Measurements from ENCODE around the gene PTGES3. TPM values are rescaled to one million over a fixed set of nuclear protein-coding genes. Genes with fewer than 3 reads are reported as not detected.

Gene PTGES3
- total and polyA plus RNA-seq, 2 of the 8 experiments (the other 6 are each of a cell fraction or from before 2014, with no cell fraction given) = 111 to 464 TPM

DNA sequence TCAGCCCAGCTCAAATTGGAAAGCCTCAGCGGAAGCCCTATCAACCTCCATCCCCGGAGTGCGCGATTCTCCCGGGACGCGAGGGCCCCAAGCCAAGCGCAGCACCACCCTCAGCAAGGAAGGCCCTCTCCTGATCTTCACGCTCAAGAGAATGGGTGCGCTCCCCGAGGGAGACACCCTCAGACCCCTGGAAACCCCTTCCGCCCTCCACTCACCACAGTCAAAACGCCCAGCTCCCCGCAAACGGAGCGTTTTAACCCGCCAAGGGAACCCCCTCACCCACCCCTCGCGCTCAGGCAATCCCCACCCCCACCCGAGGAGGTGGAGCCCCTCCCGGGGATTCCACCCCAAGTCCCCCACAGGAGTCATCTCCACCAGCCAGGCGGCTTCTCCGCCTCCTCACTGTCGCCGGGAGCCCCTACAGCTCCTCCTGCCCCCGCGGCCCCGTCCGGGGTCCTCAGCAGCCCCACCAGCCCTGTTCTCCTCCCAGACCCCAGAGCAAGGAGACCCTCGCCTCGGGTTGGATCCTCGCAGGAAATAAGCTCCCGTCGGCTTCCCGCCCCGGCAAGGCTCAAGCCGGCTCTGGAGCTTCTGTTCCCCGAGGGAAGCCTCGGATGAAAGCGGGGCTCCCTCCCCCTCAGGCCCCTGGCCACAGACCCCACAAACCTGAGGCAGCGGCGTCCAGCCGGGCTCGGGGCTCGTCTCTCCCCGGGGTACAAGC, 58.5 kb downstream of the PTGES3 start:
- no peak overlapping the region for H3K4ac ChIP-seq (replicated peaks; ENCODE audit: insufficient read length, low read depth, low read length)
- H2BK12ac ChIP-seq (ENCODE audit: low read depth, low read length) = no peak overlapping the region
- H3K23me2 ChIP-seq (ENCODE audit: low read depth, low read length) = peaks cover 8% of the 10 kb centered on the region
- no peak overlapping the region for H4K8ac ChIP-seq (ENCODE audit: extremely low read depth, insufficient read depth, low read length)
- WGBS, 2 experiments (ENCODE audit: extremely low coverage in 1 of 2, insufficient coverage in 1 of 2, insufficient read length in 1 of 2, insufficient replicate concordance in 2 of 2, low coverage in 1 of 2, low lambda C conversion rate in 2 of 2, missing lambda C conversion rate in 1 of 2) = 0% methylated on average over 27 of the region's 46 CpGs; no CpG with 5 or more reads in 1 of the 2 experiments
- H2BK5ac ChIP-seq (ENCODE audit: low read depth, low read length) = peak overlapping the region; percentile 61; the same call in 1 of the 2 replicates
- no peak overlapping the region for H3K14ac ChIP-seq (ENCODE audit: insufficient read length)
- CTCF ChIA-PET (ENCODE audit: partially characterized antibody) = interaction anchor here (0.6 to 11.2 kb wide), 9 partner anchors 6 to 884 kb away, joined by 3 to 107 read pairs (median 4); no protein-coding TSS in a partner anchor
- no peak overlapping the region for H2BK120ac ChIP-seq (replicated peaks; ENCODE audit: low read depth, low read length)
- peak overlapping the region; percentile 22 to 68 (median 61); a peak in 6 of 7 replicates for H3K9ac ChIP-seq (replicated peaks in 1 of 4; ENCODE audit: extremely low read depth in 1 of 4, low read depth in 3 of 4, low read length in 3 of 4)
- peak overlapping the region; percentile 50; the same call in 1 of the 2 replicates for H3K27ac ChIP-seq (ENCODE audit: low read depth, low read length)
- peak overlapping the region; percentile 70 for H3K56ac ChIP-seq (replicated peaks; ENCODE audit: insufficient read length, low read depth, low read length)
- no peaks in the 10 kb centered on the region for H3K27me3 ChIP-seq (replicated peaks in 1 of 4; ENCODE audit: control insufficient read depth in 3 of 4, extremely low read depth in 1 of 4, insufficient read depth in 3 of 4, low read length in 3 of 4)
- H2AK5ac ChIP-seq (ENCODE audit: low read depth, low read length) = no peak overlapping the region
- H3K4me2 ChIP-seq (ENCODE audit: insufficient read depth in 1 of 2, low read depth in 2 of 2, low read length in 2 of 2) = peak overlapping the region; percentile 86 to 89
- H3K4me3 ChIP-seq (ENCODE audit: extremely low read depth in 1 of 4, insufficient read depth in 2 of 4, low read depth in 3 of 4, low read length in 4 of 4) = peak overlapping the region; percentile 65 to 93 (median 88)
- H2BK20ac ChIP-seq (ENCODE audit: low read length) = no peak overlapping the region
- H3K4me1 ChIP-seq (replicated peaks in 1 of 4; ENCODE audit: control insufficient read depth in 3 of 4, insufficient read depth in 4 of 4, low read length in 3 of 4) = peaks cover 14 to 32% (median 24%) of the 10 kb centered on the region in 4 experiments
- no peak overlapping the region for H2BK15ac ChIP-seq (ENCODE audit: low read length)
- DNase-seq (ENCODE audit: low read depth in 1 of 2, low spot score in 2 of 2) (peak in 1 of 2 experiments; percentile 52), FAIRE-seq (no peak)
- H4K20me1 ChIP-seq (replicated peaks in 1 of 2; ENCODE audit: control insufficient read depth in 1 of 2, insufficient read depth in 2 of 2, low read length in 2 of 2) = peaks cover 0 to 4% of the 10 kb centered on the region in 2 experiments
- peak overlapping the region; percentile 52; the same call in 1 of the 2 replicates for H3K18ac ChIP-seq (ENCODE audit: extremely low read depth, low read length)
- no peaks in the 10 kb centered on the region for H3K79me1 ChIP-seq (ENCODE audit: low read depth, low read length)
- H3K9me3 ChIP-seq (ENCODE audit: insufficient read depth in 2 of 2, low read depth in 1 of 2, low read length in 1 of 2) = no peaks in the 10 kb centered on the region
- no peak overlapping the region for H2AFZ ChIP-seq (ENCODE audit: low read length)
- H3K79me2 ChIP-seq (ENCODE audit: control insufficient read depth in 1 of 2, insufficient read depth in 2 of 2, low read length in 2 of 2) = peaks cover 11 to 59% of the 10 kb centered on the region in 2 experiments
- no peak overlapping the region for H4K91ac ChIP-seq (replicated peaks; ENCODE audit: insufficient read length, low read length)
- H3K36me3 ChIP-seq (ENCODE audit: control insufficient read depth in 2 of 4, insufficient read depth in 4 of 4, low read length in 3 of 4) = peaks cover 0 to 5% (median 0%) of the 10 kb centered on the region in 4 experiments; a peak in 1 of 8 replicates
- POLR2A ChIA-PET (ENCODE audit: partially characterized antibody) = interaction anchor here (0.5 to 3.4 kb wide), 28 partner anchors 9 to 868 kb away, joined by 3 to 34 read pairs (median 4); partner anchors contain the start of genes ATP5F1B, NACA, PTGES3 and RBMS2
- H4K5ac ChIP-seq (ENCODE audit: insufficient read length, low read depth, low read length) = peak overlapping the region; percentile 68
- H3K23ac ChIP-seq (ENCODE audit: insufficient read length) = no peak overlapping the region
- TF ChIP-seq ATF2 (IDR thresholded peaks at IDR 0.05; ENCODE audit: low read length) = no peak
- no peak for TF ChIP-seq POLR2A (IDR thresholded peaks at IDR 0.05; ENCODE audit: control extremely low read depth in 1 of 2, low read depth in 2 of 2, low read length in 2 of 2)
- TF ChIP-seq KDM4A (IDR thresholded peaks at IDR 0.05; ENCODE audit: low read depth, low read length, severe bottlenecking) = peak; percentile 92
- TF ChIP-seq SIRT6 (IDR thresholded peaks at IDR 0.05; ENCODE audit: low read length) = no peak
- 0 out of 4 replicates have a peak, but pooled peaks of 1 of the 2 experiments have one; percentile 54 for TF ChIP-seq SIN3A (conservative IDR thresholded peaks at IDR 0.05 in 1 of 2, IDR thresholded peaks at IDR 0.05 in 1 of 2; ENCODE audit: low read depth in 1 of 2, low read length in 2 of 2)
- TF ChIP-seq EGR1 (IDR thresholded peaks at IDR 0.05; ENCODE audit: borderline replicate concordance, low read depth, low read length) = no peak
- no peak; a peak in 1 of 4 replicates for TF ChIP-seq CTCF (IDR thresholded peaks at IDR 0.05; ENCODE audit: control extremely low read depth in 1 of 3, insufficient read depth in 1 of 3, low read depth in 1 of 3, low read length in 3 of 3)
